K562 (cell line): Measurements from ENCODE around the gene SLC2A10. TPM values are rescaled to one million over a fixed set of nuclear protein-coding genes. Genes with fewer than 3 reads are reported as not detected.

Experiments used
- ATAC-seq: fragments of 200-7000 bp; cut with Tn5 transposase; 3 replicates; pipeline ENCODE4 v1.9.1; 2020; ENCODE audit warnings: moderate library complexity
- BruUV-seq: library from RNA; stranded (reverse); fragments of 400-500 nt; replicated peaks from 2 replicates; lab custom pipeline; 2021; lab: Mats Ljungman, UMichigan
- CTCF ChIA-PET: fragments of 300-600 bp; formaldehyde crosslinking; extraction: SDS; loops from one replicate; lab custom pipeline; 2021; ENCODE audit warnings: low intra/inter-chr PET ratio; lab: Yijun Ruan, JAX
- POLR2A ChIA-PET: fragments of 300-600, 350-650 bp; sonication (Branson Sonifier 250); formaldehyde crosslinking; extraction: SDS; loops from one replicate; lab custom pipeline; 2021; ENCODE audit warnings: antibody characterized with exemption, inconsistent platforms; lab: Yijun Ruan, JAX
- DNase-seq, 4 experiments: peaks; one replicate each; pipeline versions ENCODE4 v3.0.0 to v3.0.0-alpha.2; 2011 to 2018; ENCODE audit warnings: low spot score in 3 of 4, mixed read lengths in 3 of 4; ENCODE audit errors: extremely low read depth in 1 of 4
- FAIRE-seq: peaks from 2 replicates; lab custom pipeline; 2011; peaks lifted over from hg19 to GRCh38; lab: Jason Lieb, UNC
- H2AFZ ChIP-seq: 2 replicates; pipeline ENCODE4 v1.6.0; 2011; ENCODE audit warnings: low read depth, low read length, control low read depth, inconsistent platforms
- H3K27ac ChIP-seq: fragments of 200-600 bp; 3 replicates; pipeline ENCODE4 v1.8.0; 2011; ENCODE audit warnings: low read depth, mild to moderate bottlenecking, control low read depth, inconsistent platforms, low read length, moderate library complexity, mixed read lengths; ENCODE audit errors: extremely low read depth
- H3K27me3 ChIP-seq, 2 experiments: fragments of 300-600 bp in 1 of 2; 2 replicates in 1 of 2; 3 replicates in 1 of 2; pipeline versions ENCODE4 v1.6.0 to v1.8.0; 2011; ENCODE audit warnings: inconsistent platforms in 2 of 2, low read length in 2 of 2, mild to moderate bottlenecking in 1 of 2, mixed read lengths in 1 of 2, moderate library complexity in 1 of 2; ENCODE audit not compliant: control insufficient read depth in 2 of 2, insufficient read depth in 2 of 2
- H3K36me3 ChIP-seq: fragments of 300-600 bp; 3 replicates; pipeline ENCODE4 v1.8.0; 2011; ENCODE audit warnings: mild to moderate bottlenecking, low read length, inconsistent platforms; ENCODE audit not compliant: control insufficient read depth, insufficient read depth
- H3K4me1 ChIP-seq, 2 experiments: fragments of 200-600 bp in 1 of 2; replicated peaks in 1 of 2; 2 replicates in 1 of 2; 3 replicates in 1 of 2; pipeline versions ENCODE4 v1.5.1 to v1.8.0; 2011; ENCODE audit warnings: inconsistent platforms in 2 of 2, low read length in 2 of 2, mild to moderate bottlenecking in 1 of 2, mixed read lengths in 1 of 2, moderate library complexity in 1 of 2; ENCODE audit not compliant: control insufficient read depth in 2 of 2, insufficient read depth in 2 of 2
- H3K4me2 ChIP-seq: 2 replicates; pipeline ENCODE4 v1.6.1; 2011; ENCODE audit warnings: low read length, control low read depth, inconsistent platforms, mixed read lengths; ENCODE audit not compliant: insufficient read depth
- H3K4me3 ChIP-seq: fragments of 200-600 bp; sonication (generic), shearing (Covaris generic); 2 replicates; pipeline ENCODE4 v1.5.1; 2016; ENCODE audit warnings: control low read depth, inconsistent platforms
- H3K79me2 ChIP-seq: fragments of 200-600 bp; 3 replicates; pipeline ENCODE4 v1.8.0; 2011; ENCODE audit warnings: low read length, inconsistent platforms; ENCODE audit not compliant: control insufficient read depth, insufficient read depth
- H3K9ac ChIP-seq, 2 experiments: 2 replicates each; pipeline versions ENCODE4 v1.6.0 to v1.6.1; 2011; ENCODE audit warnings: low read depth in 2 of 2, low read length in 2 of 2, control low read depth in 1 of 2, inconsistent platforms in 1 of 2, mild to moderate bottlenecking in 1 of 2, mixed read lengths in 1 of 2; ENCODE audit not compliant: insufficient read depth in 1 of 2
- H3K9me1 ChIP-seq: one replicate; pipeline ENCODE4 v1.6.0; 2011; ENCODE audit warnings: inconsistent platforms, mild to moderate bottlenecking, low read length, moderate library complexity; ENCODE audit not compliant: control insufficient read depth, insufficient read depth
- H3K9me3 ChIP-seq: replicated peaks from 2 replicates; pipeline ENCODE4 v1.5.1; 2011; ENCODE audit warnings: low read depth, low read length, inconsistent platforms; ENCODE audit not compliant: control insufficient read depth, insufficient read depth
- H4K20me1 ChIP-seq: replicated peaks from 2 replicates; pipeline ENCODE4 v1.6.1; 2011; ENCODE audit warnings: low read length, inconsistent platforms, mixed read lengths; ENCODE audit not compliant: control insufficient read depth, insufficient read depth
- CBFA2T2 ChIP-seq: fragments of 450-650 bp; conservative IDR thresholded peaks from 2 replicates; pipeline ENCODE4 v1.6.1; 2017; ENCODE audit warnings: mild to moderate bottlenecking
- CBX2 ChIP-seq: fragments of 200-600 bp; sonication (generic); IDR thresholded peaks from one replicate; pipeline ENCODE4 v1.6.1; 2012; ENCODE audit warnings: mild to moderate bottlenecking, low read length, inconsistent platforms; ENCODE audit not compliant: insufficient read depth, poor library complexity, severe bottlenecking
- EP400 ChIP-seq: fragments of 450-650 bp; IDR thresholded peaks from 2 replicates; pipeline ENCODE4 v1.6.1; 2017; ENCODE audit warnings: antibody characterized with exemption, mild to moderate bottlenecking, moderate library complexity
- GATAD2A ChIP-seq: fragments of 450-650 bp; IDR thresholded peaks from 2 replicates; pipeline ENCODE4 v1.6.1; 2017
- HDAC3 ChIP-seq: fragments of 450-650 bp; IDR thresholded peaks from 2 replicates; pipeline ENCODE4 v1.6.1; 2018; ENCODE audit warnings: borderline replicate concordance, mild to moderate bottlenecking, moderate library complexity; ENCODE audit not compliant: partially characterized antibody
- JUNB ChIP-seq: fragments of 450-650 bp; formaldehyde crosslinking; conservative IDR thresholded peaks from 2 replicates; pipeline ENCODE4 v1.4.0; 2020; ENCODE audit warnings: mild to moderate bottlenecking
- MEIS2 ChIP-seq: fragments of 450-650 bp; IDR thresholded peaks from 2 replicates; pipeline ENCODE4 v1.6.1; 2014; ENCODE audit warnings: mild to moderate bottlenecking; ENCODE audit not compliant: partially characterized antibody
- OTX1 ChIP-seq: fragments of 450-650 bp; formaldehyde crosslinking; IDR thresholded peaks from 2 replicates; pipeline ENCODE4 v1.4.0; 2022; ENCODE audit warnings: mild to moderate bottlenecking
- PPARD ChIP-seq: fragments of 250-450 bp; sonication (Bioruptor Pico); IDR thresholded peaks from 2 replicates; pipeline ENCODE4 v1.8.0; 2022; ENCODE audit warnings: inconsistent platforms, mild to moderate bottlenecking, moderate library complexity
- RAD21 ChIP-seq, 2 experiments: fragments of 250-450 bp in 1 of 2; fragments of 450-650 bp in 1 of 2; sonication (Bioruptor Pico) in 1 of 2; formaldehyde crosslinking in 1 of 2; IDR thresholded peaks in 1 of 2; conservative IDR thresholded peaks in 1 of 2; 2 replicates each; pipeline versions ENCODE4 v1.4.0 to v1.8.0; 2020 to 2022; ENCODE audit warnings: mild to moderate bottlenecking in 2 of 2, moderate library complexity in 1 of 2
- STAG1 ChIP-seq: sonication (generic); formaldehyde crosslinking; IDR thresholded peaks from 2 replicates; pipeline ENCODE4 v1.5.0; 2020; ENCODE audit warnings: missing genetic modification reagents, borderline replicate concordance
- TBL1XR1 ChIP-seq, 2 experiments: IDR thresholded peaks; 2 replicates each; pipeline ENCODE4 v1.6.1; 2012; ENCODE audit warnings: improper control_type of control experiment in 2 of 2, low read length in 2 of 2, mild to moderate bottlenecking in 1 of 2
- TCF7L2 ChIP-seq: fragments of 150-350 bp; IDR thresholded peaks from 2 replicates; pipeline ENCODE4 v1.6.1; 2016; ENCODE audit warnings: low read depth, mild to moderate bottlenecking, low read length, moderate library complexity
- ZNF212 ChIP-seq: fragments of 450-650 bp; formaldehyde crosslinking; IDR thresholded peaks from 2 replicates; pipeline ENCODE4 v1.4.0; 2020; ENCODE audit warnings: mild to moderate bottlenecking
- ZNF699 ChIP-seq: fragments of 250-450 bp; sonication (Bioruptor Pico); IDR thresholded peaks from 2 replicates; pipeline ENCODE4 v1.8.0; 2021; ENCODE audit warnings: mild to moderate bottlenecking, moderate library complexity; ENCODE audit not compliant: insufficient replicate concordance
- ZNF766 ChIP-seq: fragments of 200-800 bp; sonication (Bioruptor generic); conservative IDR thresholded peaks from 2 replicates; pipeline ENCODE4 v1.6.1; 2016; ENCODE audit warnings: missing genetic modification characterization, missing compliant biosample characterization
- WGBS: fragments of 100-300 bp; shearing (Covaris generic); methylation state at CpG from one replicate; pipeline ENCODE4 v1.1.6; 2016; ENCODE audit warnings: low coverage, mixed read lengths; ENCODE audit not compliant: insufficient coverage; ENCODE audit errors: missing lambda C conversion rate; 5-methylcytosine and 5-hydroxymethylcytosine counted together
- in situ Hi-C: fragments of 300-500 bp; cut with MboI; formaldehyde crosslinking; loops from 4 replicates; pipeline ENCODE4 v1.15.0; 2018; ENCODE audit warnings: inconsistent platforms, mixed read lengths
- intact Hi-C: fragments of 100-400 bp; cut with micrococcal nuclease; formaldehyde crosslinking; loops from 2 replicates; pipeline ENCODE4 v1.14.2; 2022
- polyA plus RNA-seq, 8 experiments: library from polyadenylated mRNA; depleted of rRNA in 4 of 8; stranded (reverse) in 5 of 8; unstranded in 3 of 8; fragments of >200 nt; fragmentation: Nextera tagmentation in 2 of 8; fragmentation: Illumina TruSeq in 1 of 8; extraction: Ambion mirVana in 2 of 8; extraction: Trizol in 1 of 8; gene quantifications; 2 replicates each; pipeline versions ENCODE4 v1.2.1 to v1.2.3, GENCODE V29; 2011 to 2014; ENCODE audit warnings: inconsistent platforms in 1 of 8, missing spikeins in 1 of 8
- total RNA-seq, 7 experiments: library from RNA; depleted of rRNA in 6 of 7; stranded (reverse); fragments of >200 nt in 6 of 7; fragmentation: Illumina TruSeq in 2 of 7; extraction: Trizol in 2 of 7; gene quantifications; 2 replicates each; pipeline versions ENCODE4 v1.2.1 to v1.2.3, GENCODE V29; 2011 to 2021; ENCODE audit warnings: low replicate concordance in 1 of 7
- TF ChIP-seq, protein P1 (sequence below), 3 experiments: IDR thresholded peaks in 2 of 3; conservative IDR thresholded peaks in 1 of 3; 2 replicates each; pipeline ENCODE4 v1.5.1; 2011 to 2012; ENCODE audit warnings: low read length in 3 of 3, mild to moderate bottlenecking in 3 of 3, control low read depth in 2 of 3, improper control_type of control experiment in 1 of 3, inconsistent platforms in 1 of 3, low read depth in 1 of 3, mixed read lengths in 1 of 3, moderate library complexity in 1 of 3; ENCODE audit not compliant: insufficient read depth in 2 of 3

SLC2A10 gene
- total and polyA plus RNA-seq, 9 of the 15 experiments (the other 6 are each of a cell fraction or from before 2014, with no cell fraction given) = 0.01 to 1.8 (median 0.10) TPM

DNA sequence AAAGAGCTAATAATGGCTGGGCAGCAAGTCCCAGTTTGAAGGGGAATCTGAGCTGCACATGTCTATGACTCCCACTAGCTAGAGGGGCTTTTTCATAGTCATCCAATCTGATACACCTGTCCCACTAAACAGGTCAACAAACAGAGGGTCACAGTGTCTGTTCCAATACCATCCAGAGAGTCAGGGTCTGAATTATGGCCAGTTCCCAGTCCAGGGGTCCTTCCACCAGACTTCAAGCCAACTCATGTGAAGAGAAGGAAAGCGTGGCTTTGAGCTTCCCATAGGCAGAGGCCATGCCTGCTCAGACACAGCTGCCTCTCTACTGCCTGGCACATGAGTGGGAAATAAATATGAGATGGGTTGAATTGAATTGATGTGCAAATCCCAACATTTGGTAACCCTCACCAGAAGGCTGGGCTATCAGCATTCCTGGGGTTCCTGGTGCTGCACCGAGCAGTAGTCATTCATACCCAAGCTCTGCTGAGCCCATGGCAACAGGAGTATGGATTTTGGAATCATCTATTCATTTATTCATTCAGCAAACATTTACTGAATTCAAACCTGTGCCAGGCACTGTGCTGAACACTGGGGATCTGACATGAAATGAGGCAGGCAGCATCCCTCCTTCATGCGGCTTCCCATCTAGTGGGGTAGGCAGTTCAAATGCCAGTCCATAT lies 37.4 kb upstream of the SLC2A10 start:
- H4K20me1 ChIP-seq = peaks cover 8% of the 10 kb centered on the region; the same call in 1 of the 2 replicates
- no peak for TF ChIP-seq JUNB (CRISPR knock-in tag)
- TF ChIP-seq, protein P1, sequence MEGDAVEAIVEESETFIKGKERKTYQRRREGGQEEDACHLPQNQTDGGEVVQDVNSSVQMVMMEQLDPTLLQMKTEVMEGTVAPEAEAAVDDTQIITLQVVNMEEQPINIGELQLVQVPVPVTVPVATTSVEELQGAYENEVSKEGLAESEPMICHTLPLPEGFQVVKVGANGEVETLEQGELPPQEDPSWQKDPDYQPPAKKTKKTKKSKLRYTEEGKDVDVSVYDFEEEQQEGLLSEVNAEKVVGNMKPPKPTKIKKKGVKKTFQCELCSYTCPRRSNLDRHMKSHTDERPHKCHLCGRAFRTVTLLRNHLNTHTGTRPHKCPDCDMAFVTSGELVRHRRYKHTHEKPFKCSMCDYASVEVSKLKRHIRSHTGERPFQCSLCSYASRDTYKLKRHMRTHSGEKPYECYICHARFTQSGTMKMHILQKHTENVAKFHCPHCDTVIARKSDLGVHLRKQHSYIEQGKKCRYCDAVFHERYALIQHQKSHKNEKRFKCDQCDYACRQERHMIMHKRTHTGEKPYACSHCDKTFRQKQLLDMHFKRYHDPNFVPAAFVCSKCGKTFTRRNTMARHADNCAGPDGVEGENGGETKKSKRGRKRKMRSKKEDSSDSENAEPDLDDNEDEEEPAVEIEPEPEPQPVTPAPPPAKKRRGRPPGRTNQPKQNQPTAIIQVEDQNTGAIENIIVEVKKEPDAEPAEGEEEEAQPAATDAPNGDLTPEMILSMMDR (IDR thresholded peaks at IDR 0.05 in 2 of 3, conservative IDR thresholded peaks at IDR 0.05 in 1 of 3; ENCODE audit: insufficient read depth in 2 of 3, low read depth in 1 of 3, low read length in 3 of 3) = no peak
- TF ChIP-seq ZNF699 (CRISPR knock-in tag) = no peak
- TF ChIP-seq TBL1XR1 (IDR thresholded peaks at IDR 0.05; ENCODE audit: low read length in 2 of 2) = no peak
- no peak for TF ChIP-seq CBFA2T2
- no peak for TF ChIP-seq ZNF212
- no peak for TF ChIP-seq PPARD (CRISPR knock-in tag)
- TF ChIP-seq RAD21 (CRISPR knock-in tag; conservative IDR thresholded peaks at IDR 0.05 in 1 of 2, IDR thresholded peaks at IDR 0.05 in 1 of 2) = no peak
- TF ChIP-seq GATAD2A = no peak
- no peak for TF ChIP-seq TCF7L2
- TF ChIP-seq MEIS2 = no peak
- TF ChIP-seq EP400 = no peak
- TF ChIP-seq HDAC3 = no peak
- no peak for TF ChIP-seq OTX1 (CRISPR knock-in tag)
- no peak for TF ChIP-seq STAG1 (CRISPR knock-in tag)
- no peak for TF ChIP-seq ZNF766
- no peak for TF ChIP-seq CBX2
- TF ChIP-seq, all 486 proteins: peak for 0
- H3K27ac ChIP-seq = no peak overlapping the region
- POLR2A ChIA-PET = interaction anchor here (0.9 to 1.3 kb wide), 3 partner anchors 8 to 12 kb away, joined by 3 read pairs; no protein-coding TSS in a partner anchor
- H3K9ac ChIP-seq = no peak overlapping the region
- H3K4me1 ChIP-seq = no peaks in the 10 kb centered on the region
- H2AFZ ChIP-seq = no peak overlapping the region
- no peaks in the 10 kb centered on the region for H3K9me3 ChIP-seq
- FAIRE-seq = no peak
- no TSS peak for BruUV-seq
- CTCF ChIA-PET = no interaction called here
- H3K27me3 ChIP-seq = no peaks in the 10 kb centered on the region
- H3K4me3 ChIP-seq = no peak overlapping the region
- H3K9me1 ChIP-seq = peaks cover 4% of the 10 kb centered on the region
- no peak overlapping the region for H3K4me2 ChIP-seq
- no peak for DNase-seq
- intact Hi-C loops (no loop called here), in situ Hi-C loops (loop anchor here (10.0 kb wide), 1 partner anchor 317 kb away; no protein-coding TSS in a partner anchor)
- H3K79me2 ChIP-seq = no peaks in the 10 kb centered on the region
- peaks cover 9% of the 10 kb centered on the region; the same call in 2 of the 3 replicates for H3K36me3 ChIP-seq
- 91% methylated on average over 3 of the region's 3 CpGs for WGBS
- no peak for ATAC-seq
